Natural killer cell (primary cell): ENCODE data around the gene CLCA2. TPM values are rescaled to one million over a fixed set of nuclear protein-coding genes. Genes with fewer than 3 reads are reported as not detected.

Experiments used
- ATAC-seq, 3 donors: fragments of 150-1000 bp in 2 of 3; fragments of 200-7000 bp in 1 of 3; cut with Tn5 transposase; 1 replicate in 1 of 3; 2 replicates in 2 of 3; pipeline ENCODE4 v1.10.0; 2021; ENCODE audit warnings: mild to moderate bottlenecking in 2 of 3, moderate library complexity in 2 of 3
- DNase-seq, 2 donors: peaks; one replicate each; pipeline versions ENCODE4 v3.0.0 to v3.0.0-alpha.2; 2013 to 2021; ENCODE audit warnings: mixed read lengths in 1 of 2
- H3K27ac ChIP-seq: one replicate; pipeline ENCODE4 v1.5.1; 2013; ENCODE audit warnings: mild to moderate bottlenecking, low read length
- H3K27me3 ChIP-seq: one replicate; pipeline ENCODE4 v1.6.1; 2013; ENCODE audit warnings: low read length; ENCODE audit not compliant: control insufficient read depth, insufficient read depth
- H3K36me3 ChIP-seq: one replicate; pipeline ENCODE4 v1.6.1; 2013; ENCODE audit warnings: low read length; ENCODE audit not compliant: control insufficient read depth, insufficient read depth
- H3K4me1 ChIP-seq: one replicate; pipeline ENCODE4 v1.6.1; 2013; ENCODE audit warnings: low read length; ENCODE audit not compliant: control insufficient read depth, insufficient read depth
- H3K4me3 ChIP-seq: one replicate; pipeline ENCODE4 v1.5.1; 2013; ENCODE audit warnings: low read length
- H3K9me3 ChIP-seq: one replicate; pipeline ENCODE4 v1.6.1; 2013; ENCODE audit warnings: low read length; ENCODE audit not compliant: control insufficient read depth, insufficient read depth
- H3K27ac Mint-ChIP-seq, 2 donors: one replicate each; pipeline ENCODE4 v1.8.0; 2022; ENCODE audit warnings: mild to moderate bottlenecking in 2 of 2, mixed read lengths in 2 of 2, moderate library complexity in 1 of 2
- H3K27me3 Mint-ChIP-seq, 2 donors: one replicate each; pipeline ENCODE4 v1.8.0; 2022; ENCODE audit warnings: low read depth in 2 of 2, mixed read lengths in 2 of 2
- H3K36me3 Mint-ChIP-seq: one replicate; pipeline ENCODE4 v1.8.0; 2022; ENCODE audit warnings: mixed read lengths
- H3K4me1 Mint-ChIP-seq, 2 donors: one replicate each; pipeline ENCODE4 v1.8.0; 2022; ENCODE audit warnings: mixed read lengths in 2 of 2
- H3K4me3 Mint-ChIP-seq: one replicate; pipeline ENCODE4 v1.8.0; 2022; ENCODE audit warnings: mild to moderate bottlenecking, moderate library complexity, mixed read lengths
- H3K9me3 Mint-ChIP-seq, 2 donors: one replicate each; pipeline ENCODE4 v1.8.0; 2022; ENCODE audit warnings: mixed read lengths in 2 of 2
- CTCF ChIP-seq: fragments of 200-600 bp; IDR thresholded peaks from one replicate; pipeline ENCODE4 v1.8.0; 2022; ENCODE audit warnings: antibody characterized with exemption
- whole genome bisulfite sequencing: methylation state at CpG from one replicate; pipeline ENCODE4 v1.1.7; 2013; ENCODE audit warnings: missing lambda C conversion rate; ENCODE audit not compliant: insufficient coverage; 5-methylcytosine and 5-hydroxymethylcytosine counted together
- intact Hi-C: fragments of 100-400 bp; cut with micrococcal nuclease; formaldehyde crosslinking; loops from one replicate; pipeline ENCODE4 v1.14.2; 2022
- total RNA-seq, 4 donors: library from RNA; stranded (reverse); fragments of 120-200 nt in 1 of 4; gene quantifications; one replicate each; pipeline versions ENCODE4 v1.2.3 to v1.2.4, GENCODE V29; 2013 to 2022

The CLCA2 gene
- total RNA-seq, 3 donors from 2014 or later (not counting 1 experiment from before 2014, with no cell fraction given) = not detected

DNA sequence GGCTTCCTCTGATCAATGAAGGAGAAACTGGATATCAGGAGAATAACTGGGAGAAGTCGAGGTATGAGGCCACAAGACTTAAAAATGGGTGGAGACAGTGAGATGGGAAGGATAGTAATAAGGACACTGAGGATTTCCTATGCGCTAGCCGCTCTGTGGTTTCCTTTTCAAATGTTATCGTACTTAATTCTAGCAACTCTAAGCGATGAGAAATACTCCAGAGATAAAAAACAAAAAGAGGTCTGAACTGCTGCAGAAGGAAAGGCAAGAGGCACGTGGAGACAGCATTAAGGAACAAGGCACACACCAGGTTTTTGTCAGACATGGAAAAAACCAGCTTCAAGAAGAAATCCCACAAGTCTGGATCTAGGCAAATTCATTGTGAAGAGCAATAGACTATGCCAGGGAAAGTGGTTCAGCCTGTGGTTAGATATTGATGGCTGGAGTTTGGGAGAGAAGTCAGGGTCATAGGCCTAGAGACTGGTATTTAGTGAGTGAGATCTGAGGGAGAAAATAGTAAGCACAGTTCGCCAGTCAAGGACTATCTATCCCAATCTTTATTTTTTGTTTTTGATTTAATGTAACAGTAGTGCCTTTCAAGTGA is 5.3 kb downstream of the CLCA2 start:
- ATAC-seq (peak in 1 of 3 donors; percentile 39), DNase-seq (no peak)
- no peak for TF ChIP-seq CTCF
- intact Hi-C loops = no loop called here
- H3K4me3 ChIP-seq = no peak overlapping the region
- no peaks in the 10 kb centered on the region for H3K9me3 ChIP-seq
- H3K9me3 Mint-ChIP-seq = no peaks in the 10 kb centered on the region
- H3K27ac Mint-ChIP-seq = no peak overlapping the region
- peaks cover 4 to 15% of the 10 kb centered on the region in 2 donors for H3K27me3 Mint-ChIP-seq
- no peaks in the 10 kb centered on the region for H3K4me1 Mint-ChIP-seq
- no peaks in the 10 kb centered on the region for H3K36me3 ChIP-seq
- no peak overlapping the region for H3K27ac ChIP-seq
- no peaks in the 10 kb centered on the region for H3K36me3 Mint-ChIP-seq
- H3K4me3 Mint-ChIP-seq = no peak overlapping the region
- no peaks in the 10 kb centered on the region for H3K4me1 ChIP-seq
- no peaks in the 10 kb centered on the region for H3K27me3 ChIP-seq
- 29% methylated on average over 6 of the region's 7 CpGs for WGBS

- Mint-ChIP-seq H3K36me3 (no peaks in the 10 kb centered on the region), H3K27ac (no peak overlapping the region), H3K4me1 (no peaks in the 10 kb centered on the region), H3K9me3 (no peaks in the 10 kb centered on the region), H3K4me3 (no peak overlapping the region), H3K27me3 (peaks cover 4 to 12% of the 10 kb centered on the region in 2 donors)
- H3K36me3 ChIP-seq = no peaks in the 10 kb centered on the region
- H3K4me3 ChIP-seq = no peak overlapping the region
- no peak overlapping the region for H3K27ac ChIP-seq
- 2% methylated on average over 3 of the region's 3 CpGs for WGBS
- no peaks in the 10 kb centered on the region for H3K9me3 ChIP-seq
- peak in 2 of 3 donors; percentile 41 to 77 for ATAC-seq
- no peak for DNase-seq
- H3K4me1 ChIP-seq = no peaks in the 10 kb centered on the region
- no peak for TF ChIP-seq CTCF
- no peaks in the 10 kb centered on the region for H3K27me3 ChIP-seq
- intact Hi-C loops = no loop called here
Observed at GRCh38 chr1:86429835-86430234, 5.9 kb downstream of the CLCA2 start.

GRCh38 chr1:86430376-86430775 is 6.4 kb downstream of the CLCA2 start:
- H3K27me3 ChIP-seq = no peaks in the 10 kb centered on the region
- DNase-seq = no peak
- H3K27ac ChIP-seq = no peak overlapping the region
- intact Hi-C loops = no loop called here
- no peaks in the 10 kb centered on the region for H3K36me3 ChIP-seq
- Mint-ChIP-seq H3K9me3 (no peaks in the 10 kb centered on the region), H3K27ac (no peak overlapping the region), H3K27me3 (peaks cover 4 to 7% of the 10 kb centered on the region in 2 donors), H3K4me3 (no peak overlapping the region), H3K4me1 (no peaks in the 10 kb centered on the region), H3K36me3 (no peaks in the 10 kb centered on the region)
- no peak overlapping the region for H3K4me3 ChIP-seq
- ATAC-seq = no peak
- no peaks in the 10 kb centered on the region for H3K4me1 ChIP-seq
- TF ChIP-seq CTCF = no peak
- no peaks in the 10 kb centered on the region for H3K9me3 ChIP-seq

GRCh38 chr1:86434059-86434458 is 10.1 kb downstream of the CLCA2 start:
- H3K27ac Mint-ChIP-seq = no peak overlapping the region
- Histone ChIP-seq H3K9me3 (no peaks in the 10 kb centered on the region), H3K4me1 (no peaks in the 10 kb centered on the region), H3K27me3 (no peaks in the 10 kb centered on the region), H3K4me3 (no peak overlapping the region), H3K36me3 (no peaks in the 10 kb centered on the region), H3K27ac (no peak overlapping the region)
- no peaks in the 10 kb centered on the region for H3K9me3 Mint-ChIP-seq
- ATAC-seq (no peak), DNase-seq (no peak)
- H3K4me3 Mint-ChIP-seq = no peak overlapping the region
- intact Hi-C loops = no loop called here
- no peak for TF ChIP-seq CTCF
- H3K4me1 Mint-ChIP-seq = no peaks in the 10 kb centered on the region
- H3K36me3 Mint-ChIP-seq = no peaks in the 10 kb centered on the region
- peaks cover 10% of the 10 kb centered on the region in 2 donors for H3K27me3 Mint-ChIP-seq
